HCT116 (cell line): Measurements from ENCODE around the gene ADCY6. TPM values are rescaled to one million over a fixed set of nuclear protein-coding genes. Genes with fewer than 3 reads are reported as not detected.

Source experiments
- ATAC-seq: fragments of 200-7000 bp; cut with Tn5 transposase; 2 replicates; pipeline ENCODE4 v1.9.1; 2020; ENCODE audit warnings: mild to moderate bottlenecking, moderate library complexity
- BruUV-seq: library from RNA; stranded (reverse); fragments of 400-500 nt; replicated peaks from 2 replicates; lab custom pipeline; 2021; lab: Mats Ljungman, UMichigan
- CTCF ChIA-PET: fragments of 300-600 bp; sonication (Branson Sonifier 250); formaldehyde crosslinking; loops from one replicate; lab custom pipeline; 2021; ENCODE audit warnings: antibody characterized with exemption; lab: Charles Lee
- POLR2A ChIA-PET: fragments of 300-600, 350-600 bp; sonication (Branson Sonifier 250); formaldehyde crosslinking; loops from one replicate; lab custom pipeline; 2021; ENCODE audit warnings: antibody characterized with exemption; lab: Charles Lee
- RAD21 ChIA-PET, 2 experiments: fragments of 300-600 bp; sonication (Branson Sonifier 250); formaldehyde crosslinking; loops; one replicate each; lab custom pipeline; 2023; ENCODE audit warnings: low total read pairs in 2 of 2; ENCODE audit not compliant: uncharacterized antibody in 2 of 2, unreplicated experiment in 2 of 2, low non-redundant PET in 1 of 2; lab: Charles Lee
- DNase-seq: peaks from one replicate; pipeline ENCODE4 v3.0.0-alpha.2; 2010; ENCODE audit warnings: low read depth, low spot score
- H2AFZ ChIP-seq: fragments of 200-600 bp; shearing (Covaris generic), sonication (generic); 2 replicates; pipeline ENCODE4 v1.6.1; 2017; ENCODE audit warnings: low read depth, mixed run types, mixed read lengths, antibody characterized with exemption, low read length; ENCODE audit not compliant: poor library complexity, severe bottlenecking
- H3K27ac ChIP-seq: 2 replicates; pipeline ENCODE4 v1.5.1; 2012; ENCODE audit warnings: low read depth, low read length
- H3K27me3 ChIP-seq: fragments of 200-600 bp; sonication (generic); 2 replicates; pipeline ENCODE4 v1.6.1; 2016; ENCODE audit warnings: mixed run types, low read length, mixed read lengths; ENCODE audit not compliant: insufficient read depth
- H3K36me3 ChIP-seq, 2 experiments: fragments of 200-500 bp in 1 of 2; fragments of 200-600 bp in 1 of 2; sonication (Bioruptor generic) in 1 of 2; sonication (generic) in 1 of 2; 2 replicates each; pipeline versions ENCODE4 v1.5.1 to v1.6.1; 2014 to 2016; ENCODE audit warnings: low read length in 2 of 2, inconsistent platforms in 1 of 2, mixed read lengths in 1 of 2, mixed run types in 1 of 2; ENCODE audit not compliant: insufficient read depth in 2 of 2, control insufficient read depth in 1 of 2
- H3K4me1 ChIP-seq, 2 experiments: fragments of 200-600 bp in 1 of 2; sonication (generic) in 1 of 2; 2 replicates each; pipeline versions ENCODE4 v1.5.1 to v1.6.1; 2012 to 2017; ENCODE audit warnings: low read length in 2 of 2, inconsistent platforms in 1 of 2, mild to moderate bottlenecking in 1 of 2, mixed read lengths in 1 of 2, mixed run types in 1 of 2, moderate library complexity in 1 of 2; ENCODE audit not compliant: insufficient read depth in 2 of 2, control insufficient read depth in 1 of 2
- H3K4me2 ChIP-seq: fragments of 200-600 bp; sonication (generic); 2 replicates; pipeline ENCODE4 v1.6.1; 2017; ENCODE audit warnings: mixed run types, low read length, mixed read lengths
- H3K4me3 ChIP-seq, 2 experiments: fragments of 200-600 bp in 1 of 2; sonication (generic) in 1 of 2; replicated peaks in 1 of 2; 2 replicates each; pipeline ENCODE4 v1.5.1; 2011 to 2016; ENCODE audit warnings: low read length in 2 of 2, control low read depth in 1 of 2, low read depth in 1 of 2, mild to moderate bottlenecking in 1 of 2, mixed read lengths in 1 of 2, mixed run types in 1 of 2
- H3K79me2 ChIP-seq: fragments of 200-600 bp; sonication (generic); 2 replicates; pipeline ENCODE4 v1.6.1; 2017; ENCODE audit warnings: mild to moderate bottlenecking, mixed run types, low read length, moderate library complexity, mixed read lengths; ENCODE audit not compliant: insufficient read depth
- H3K9ac ChIP-seq: fragments of 200-600 bp; sonication (generic); 2 replicates; pipeline ENCODE4 v1.6.1; 2016; ENCODE audit warnings: low read length, mixed read lengths
- H3K9me2 ChIP-seq: fragments of 200-600 bp; sonication (generic), shearing (Covaris generic); 2 replicates; pipeline ENCODE4 v1.6.1; 2017; ENCODE audit warnings: mixed run types, mild to moderate bottlenecking, moderate library complexity; ENCODE audit not compliant: insufficient read depth
- H3K9me3 ChIP-seq, 2 experiments: fragments of 200-500 bp in 1 of 2; fragments of 200-600 bp in 1 of 2; sonication (Bioruptor generic) in 1 of 2; sonication (generic) in 1 of 2; 2 replicates each; pipeline ENCODE4 v1.6.1; 2014 to 2017; ENCODE audit warnings: low read length in 2 of 2, mixed read lengths in 2 of 2, inconsistent platforms in 1 of 2, low read depth in 1 of 2, mild to moderate bottlenecking in 1 of 2, mixed run types in 1 of 2, moderate library complexity in 1 of 2; ENCODE audit not compliant: control insufficient read depth in 1 of 2, insufficient read depth in 1 of 2
- H4K20me1 ChIP-seq: fragments of 200-600 bp; sonication (generic), shearing (Covaris generic); 2 replicates; pipeline ENCODE4 v1.6.1; 2017; ENCODE audit warnings: mixed run types, mild to moderate bottlenecking, moderate library complexity; ENCODE audit not compliant: insufficient read depth
- CEBPB ChIP-seq: IDR thresholded peaks from 2 replicates; pipeline ENCODE4 v1.6.1; 2012; ENCODE audit warnings: low read depth
- ELF1 ChIP-seq: IDR thresholded peaks from 2 replicates; pipeline ENCODE4 v1.6.1; 2012; ENCODE audit warnings: low read depth, borderline replicate concordance
- JUND ChIP-seq: IDR thresholded peaks from 2 replicates; pipeline ENCODE4 v1.6.1; 2012
- MAX ChIP-seq: IDR thresholded peaks from 2 replicates; pipeline ENCODE4 v1.6.1; 2012
- POLR2AphosphoS5 ChIP-seq: IDR thresholded peaks from 2 replicates; pipeline ENCODE4 v1.6.1; 2011; ENCODE audit warnings: mild to moderate bottlenecking, low read depth, low read length, moderate library complexity
- YY1 ChIP-seq: IDR thresholded peaks from 2 replicates; pipeline ENCODE4 v1.6.1; 2011; ENCODE audit warnings: low read length, low read depth, moderate library complexity, mild to moderate bottlenecking; ENCODE audit not compliant: insufficient replicate concordance; ENCODE audit errors: extremely low read depth
- intact Hi-C: fragments of 100-400 bp; cut with micrococcal nuclease; formaldehyde crosslinking; loops from 2 replicates; pipeline ENCODE4 v1.10.0; 2022
- total RNA-seq: library from RNA; stranded (reverse); gene quantifications from one replicate; pipeline ENCODE4 v1.2.1, GENCODE V29; 2021; ENCODE audit not compliant: unreplicated experiment
- TF ChIP-seq, protein P1 (sequence below): IDR thresholded peaks from 2 replicates; pipeline ENCODE4 v1.6.1; 2011; ENCODE audit warnings: mild to moderate bottlenecking, low read length, moderate library complexity; ENCODE audit not compliant: insufficient replicate concordance; ENCODE audit errors: extremely low read depth

The ADCY6 gene
- total RNA-seq, 1 experiment from 2014 or later, result 24.9 TPM

DNA sequence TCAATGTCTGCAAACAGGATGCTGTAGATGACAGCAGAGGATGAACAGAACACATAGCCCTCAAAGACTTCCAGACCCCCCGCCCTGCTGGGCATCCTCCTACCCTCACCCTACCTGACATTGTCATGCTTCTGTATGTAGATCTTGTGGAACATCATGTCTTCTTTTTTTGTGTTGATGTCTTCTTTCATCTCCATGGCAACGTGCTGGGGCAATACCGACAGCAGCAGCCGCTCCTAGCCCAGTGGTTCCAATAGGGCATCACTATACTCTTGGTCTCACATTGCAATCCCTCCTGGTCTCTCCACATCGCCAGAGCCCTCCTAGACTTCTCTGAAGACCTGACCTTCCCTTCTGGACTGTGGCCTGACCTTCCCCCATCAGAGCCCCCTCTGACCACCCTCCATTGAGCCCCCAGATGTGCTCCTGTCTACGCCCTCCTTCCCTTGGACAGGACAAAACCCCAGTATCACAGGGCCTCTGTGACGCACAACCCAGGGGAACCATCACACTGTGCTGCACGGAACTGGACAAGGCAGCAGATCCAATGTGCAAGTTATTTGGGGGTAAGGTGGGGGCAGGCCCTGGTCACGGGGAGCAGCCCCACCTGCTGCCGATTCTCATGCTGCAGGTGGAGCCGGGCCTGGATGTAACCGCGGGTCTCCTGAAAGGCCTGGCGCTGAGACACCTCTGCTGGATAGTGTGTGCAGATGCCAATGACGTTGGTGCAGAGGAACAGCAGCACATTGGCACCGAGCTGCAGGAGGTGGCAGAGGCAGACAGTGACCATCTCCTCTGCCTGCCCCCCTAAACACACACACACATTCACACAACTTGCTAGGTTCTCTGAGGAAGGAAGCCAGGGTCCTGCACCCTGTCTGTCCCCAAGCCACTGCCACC is 11.1 kb downstream of the ADCY6 start:
- no peaks in the 10 kb centered on the region for H3K27me3 ChIP-seq
- H3K4me2 ChIP-seq, result no peak overlapping the region
- H3K79me2 ChIP-seq, result no peaks in the 10 kb centered on the region
- DNase-seq (no peak), ATAC-seq (no peak)
- no peaks in the 10 kb centered on the region for H3K9me2 ChIP-seq
- H4K20me1 ChIP-seq, result no peaks in the 10 kb centered on the region
- BruUV-seq, result no TSS peak
- H3K9me3 ChIP-seq, result no peaks in the 10 kb centered on the region
- no peak overlapping the region for H3K4me3 ChIP-seq
- H3K27ac ChIP-seq, result no peak overlapping the region
- peaks cover 1 to 7% of the 10 kb centered on the region in 2 experiments; a peak in 3 of 4 replicates for H3K36me3 ChIP-seq
- intact Hi-C loops, result no loop called here
- ChIA-PET RAD21 (no interaction called here), CTCF (interaction anchor here (1.0 kb wide), 1 partner anchor 24 kb away, joined by 3 read pairs; no protein-coding TSS in a partner anchor), POLR2A (no interaction called here)
- no peak overlapping the region for H2AFZ ChIP-seq
- TF ChIP-seq JUND (no peak), MAX (no peak), ELF1 (no peak), CEBPB (no peak), POLR2AphosphoS5 (no peak), YY1 (no peak)
- TF ChIP-seq, protein P1, sequence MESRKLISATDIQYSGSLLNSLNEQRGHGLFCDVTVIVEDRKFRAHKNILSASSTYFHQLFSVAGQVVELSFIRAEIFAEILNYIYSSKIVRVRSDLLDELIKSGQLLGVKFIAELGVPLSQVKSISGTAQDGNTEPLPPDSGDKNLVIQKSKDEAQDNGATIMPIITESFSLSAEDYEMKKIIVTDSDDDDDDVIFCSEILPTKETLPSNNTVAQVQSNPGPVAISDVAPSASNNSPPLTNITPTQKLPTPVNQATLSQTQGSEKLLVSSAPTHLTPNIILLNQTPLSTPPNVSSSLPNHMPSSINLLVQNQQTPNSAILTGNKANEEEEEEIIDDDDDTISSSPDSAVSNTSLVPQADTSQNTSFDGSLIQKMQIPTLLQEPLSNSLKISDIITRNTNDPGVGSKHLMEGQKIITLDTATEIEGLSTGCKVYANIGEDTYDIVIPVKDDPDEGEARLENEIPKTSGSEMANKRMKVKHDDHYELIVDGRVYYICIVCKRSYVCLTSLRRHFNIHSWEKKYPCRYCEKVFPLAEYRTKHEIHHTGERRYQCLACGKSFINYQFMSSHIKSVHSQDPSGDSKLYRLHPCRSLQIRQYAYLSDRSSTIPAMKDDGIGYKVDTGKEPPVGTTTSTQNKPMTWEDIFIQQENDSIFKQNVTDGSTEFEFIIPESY, result no peak
- peaks cover 4 to 20% of the 10 kb centered on the region in 2 experiments; a peak in 3 of 4 replicates for H3K4me1 ChIP-seq
- H3K9ac ChIP-seq, result no peak overlapping the region
